Measurements from ENCODE around the gene GALNT11. TPM values are rescaled to one million over a fixed set of nuclear protein-coding genes. Genes with fewer than 3 reads are reported as not detected.

GALNT11 gene
- total RNA-seq, 1 experiment from 2014 or later = 15.1 TPM

- Mint-ChIP-seq H3K4me1 (ENCODE audit: insufficient read depth, unreplicated experiment) (no peaks in the 10 kb centered on the region), H3K27ac (ENCODE audit: low read depth, unreplicated experiment) (no peak overlapping the region), H3K4me3 (ENCODE audit: unreplicated experiment) (no peak overlapping the region), H3K36me3 (ENCODE audit: insufficient read depth, unreplicated experiment) (no peaks in the 10 kb centered on the region), H3K27me3 (ENCODE audit: insufficient read depth, unreplicated experiment) (no peaks in the 10 kb centered on the region), H3K9me3 (ENCODE audit: unreplicated experiment) (no peaks in the 10 kb centered on the region)
- BruUV-seq (replicated peaks) = no TSS peak
- ChIA-PET POLR2A (interaction anchor here (1.4 kb wide), 1 partner anchor 10 kb away, joined by 3 read pairs; no protein-coding TSS in a partner anchor), CTCF (interaction anchor here (0.6 kb wide), 2 partner anchors 229 to 1656 kb away, joined by 4 read pairs; no protein-coding TSS in a partner anchor)
- no peak for DNase-seq (ENCODE audit: unreplicated experiment)
- intact Hi-C loops (cut with micrococcal nuclease) = no loop called here
- no peak for TF ChIP-seq CTCF (IDR thresholded peaks at IDR 0.05; ENCODE audit: unreplicated experiment)
These were observed 12.2 kb upstream of the GALNT11 start for GRCh38 chr7:152013230-152013629.

- no peak for TF ChIP-seq CTCF (IDR thresholded peaks at IDR 0.05; ENCODE audit: unreplicated experiment)
- BruUV-seq (replicated peaks) = no TSS peak
- no peaks in the 10 kb centered on the region for H3K36me3 Mint-ChIP-seq (ENCODE audit: insufficient read depth, unreplicated experiment)
- ChIA-PET POLR2A (no interaction called here), CTCF (no interaction called here)
- no peak overlapping the region for H3K27ac Mint-ChIP-seq (ENCODE audit: low read depth, unreplicated experiment)
- H3K4me3 Mint-ChIP-seq (ENCODE audit: unreplicated experiment) = no peak overlapping the region
- no peaks in the 10 kb centered on the region for H3K9me3 Mint-ChIP-seq (ENCODE audit: unreplicated experiment)
- intact Hi-C loops (cut with micrococcal nuclease) = no loop called here
- no peak for DNase-seq (ENCODE audit: unreplicated experiment)
- H3K4me1 Mint-ChIP-seq (ENCODE audit: insufficient read depth, unreplicated experiment) = no peaks in the 10 kb centered on the region
- no peaks in the 10 kb centered on the region for H3K27me3 Mint-ChIP-seq (ENCODE audit: insufficient read depth, unreplicated experiment)
These were observed 11.5 kb upstream of the GALNT11 start for GRCh38 chr7:152013974-152014373.

- Mint-ChIP-seq H3K4me3 (ENCODE audit: unreplicated experiment) (no peak overlapping the region), H3K9me3 (ENCODE audit: unreplicated experiment) (no peaks in the 10 kb centered on the region), H3K36me3 (ENCODE audit: insufficient read depth, unreplicated experiment) (no peaks in the 10 kb centered on the region), H3K27me3 (ENCODE audit: insufficient read depth, unreplicated experiment) (no peaks in the 10 kb centered on the region), H3K27ac (ENCODE audit: low read depth, unreplicated experiment) (no peak overlapping the region), H3K4me1 (ENCODE audit: insufficient read depth, unreplicated experiment) (no peaks in the 10 kb centered on the region)
- ChIA-PET CTCF (interaction anchor here (1.2 kb wide), 1 partner anchor 771 kb away, joined by 5 read pairs; no protein-coding TSS in a partner anchor), POLR2A (no interaction called here)
- DNase-seq (ENCODE audit: unreplicated experiment) = no peak
- intact Hi-C loops (cut with micrococcal nuclease) = no loop called here
- no peak for TF ChIP-seq CTCF (IDR thresholded peaks at IDR 0.05; ENCODE audit: unreplicated experiment)
- BruUV-seq (replicated peaks) = no TSS peak
These were observed 10.8 kb upstream of the GALNT11 start for GRCh38 chr7:152014722-152015121.

GRCh38 chr7:152015600-152015999 lies 9.9 kb upstream of the GALNT11 start:
- no peaks in the 10 kb centered on the region for H3K9me3 Mint-ChIP-seq (ENCODE audit: unreplicated experiment)
- H3K4me3 Mint-ChIP-seq (ENCODE audit: unreplicated experiment) = no peak overlapping the region
- ChIA-PET POLR2A (no interaction called here), CTCF (interaction anchor here (0.7 to 1.2 kb wide), 3 partner anchors 86 to 772 kb away, joined by 3 to 5 read pairs (median 4); no protein-coding TSS in a partner anchor)
- H3K27ac Mint-ChIP-seq (ENCODE audit: low read depth, unreplicated experiment) = no peak overlapping the region
- DNase-seq (ENCODE audit: unreplicated experiment) = no peak
- no peak for TF ChIP-seq CTCF (IDR thresholded peaks at IDR 0.05; ENCODE audit: unreplicated experiment)
- H3K4me1 Mint-ChIP-seq (ENCODE audit: insufficient read depth, unreplicated experiment) = no peaks in the 10 kb centered on the region
- H3K36me3 Mint-ChIP-seq (ENCODE audit: insufficient read depth, unreplicated experiment) = no peaks in the 10 kb centered on the region
- H3K27me3 Mint-ChIP-seq (ENCODE audit: insufficient read depth, unreplicated experiment) = no peaks in the 10 kb centered on the region
- BruUV-seq (replicated peaks) = no TSS peak
- intact Hi-C loops (cut with micrococcal nuclease) = no loop called here
